Measurements from ENCODE around the gene DDN. TPM values are rescaled to one million over a fixed set of nuclear protein-coding genes. Genes with fewer than 3 reads are reported as not detected.

The DDN gene
- total and polyA plus RNA-seq, 12 donors = 0.08 to 2.2 (median 0.43) TPM; not detected in 1

DNA sequence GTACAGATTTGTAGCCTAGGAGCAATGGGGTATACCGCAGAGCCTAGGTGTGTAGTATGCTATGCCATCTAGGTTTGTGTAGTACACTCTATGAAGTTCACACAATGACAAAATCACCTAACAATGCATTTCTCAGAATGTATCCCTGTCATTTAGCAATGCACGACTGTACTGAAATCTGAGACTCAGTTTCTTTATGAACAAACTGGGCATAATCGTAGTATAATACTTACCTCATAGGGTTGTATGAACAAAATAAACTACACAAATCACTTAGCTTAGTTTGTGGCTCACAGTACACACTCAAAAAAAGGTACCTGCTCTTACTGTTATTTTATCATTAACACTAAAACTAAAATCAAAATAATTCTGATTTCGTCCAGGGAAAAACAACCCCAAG lies 26.3 kb upstream of the DDN start:
- H3K27me3 ChIP-seq = no peaks in the 10 kb centered on the region
- no peak overlapping the region for H3K27ac ChIP-seq
- peaks cover 0 to 86% of the 10 kb centered on the region in 2 donors for H3K36me3 ChIP-seq (replicated peaks in 1 of 2)
- TF ChIP-seq POLR2A (IDR thresholded peaks at IDR 0.05) = no peak
- TF ChIP-seq, protein P1, sequence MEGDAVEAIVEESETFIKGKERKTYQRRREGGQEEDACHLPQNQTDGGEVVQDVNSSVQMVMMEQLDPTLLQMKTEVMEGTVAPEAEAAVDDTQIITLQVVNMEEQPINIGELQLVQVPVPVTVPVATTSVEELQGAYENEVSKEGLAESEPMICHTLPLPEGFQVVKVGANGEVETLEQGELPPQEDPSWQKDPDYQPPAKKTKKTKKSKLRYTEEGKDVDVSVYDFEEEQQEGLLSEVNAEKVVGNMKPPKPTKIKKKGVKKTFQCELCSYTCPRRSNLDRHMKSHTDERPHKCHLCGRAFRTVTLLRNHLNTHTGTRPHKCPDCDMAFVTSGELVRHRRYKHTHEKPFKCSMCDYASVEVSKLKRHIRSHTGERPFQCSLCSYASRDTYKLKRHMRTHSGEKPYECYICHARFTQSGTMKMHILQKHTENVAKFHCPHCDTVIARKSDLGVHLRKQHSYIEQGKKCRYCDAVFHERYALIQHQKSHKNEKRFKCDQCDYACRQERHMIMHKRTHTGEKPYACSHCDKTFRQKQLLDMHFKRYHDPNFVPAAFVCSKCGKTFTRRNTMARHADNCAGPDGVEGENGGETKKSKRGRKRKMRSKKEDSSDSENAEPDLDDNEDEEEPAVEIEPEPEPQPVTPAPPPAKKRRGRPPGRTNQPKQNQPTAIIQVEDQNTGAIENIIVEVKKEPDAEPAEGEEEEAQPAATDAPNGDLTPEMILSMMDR (IDR thresholded peaks at IDR 0.05) = no peak
- no peak for DNase-seq
- H3K4me3 ChIP-seq = no peak overlapping the region
- intact Hi-C loops (cut with DNase I) = no loop called here
- 90 to 92% (median 91%) methylated on average over 4 of the region's 4 CpGs for WGBS, 4 donors
- H3K9me3 ChIP-seq (replicated peaks in 1 of 3) = no peaks in the 10 kb centered on the region
- no peaks in the 10 kb centered on the region for H3K4me1 ChIP-seq (replicated peaks in 1 of 2)

DNA sequence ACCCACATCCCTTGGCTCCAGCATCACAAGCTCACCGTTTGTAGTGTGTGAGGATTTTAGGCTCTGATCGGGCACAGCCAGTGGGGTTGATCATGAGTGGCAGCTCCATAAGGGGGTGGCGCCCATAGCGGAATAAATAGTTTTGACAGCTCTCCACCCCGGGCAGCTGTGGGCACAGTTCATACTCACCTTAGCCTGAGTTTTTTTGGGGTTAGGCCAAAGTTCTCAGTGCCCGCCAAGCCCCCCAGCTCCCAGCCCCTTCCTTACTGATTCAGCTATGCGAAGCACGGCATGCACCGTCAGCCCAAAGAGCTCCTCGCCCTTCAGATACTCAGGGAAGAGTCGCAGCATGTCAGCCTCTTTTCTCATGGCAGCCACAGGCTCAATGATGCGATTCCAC lies 25.4 kb upstream of the DDN start:
- no peak for TF ChIP-seq POLR2A (IDR thresholded peaks at IDR 0.05)
- TF ChIP-seq, protein P1 (IDR thresholded peaks at IDR 0.05) = no peak
- peaks cover 0 to 86% of the 10 kb centered on the region in 2 donors for H3K36me3 ChIP-seq (replicated peaks in 1 of 2)
- WGBS, 4 donors = 89 to 92% (median 91%) methylated on average over 8 to 12 of the region's 12 CpGs
- no peak overlapping the region for H3K27ac ChIP-seq
- H3K4me3 ChIP-seq = no peak overlapping the region
- intact Hi-C loops (cut with DNase I) = loop anchor here in 1 of 2 donors (5.0 kb wide), 1 partner anchor 33 kb away; no protein-coding TSS in a partner anchor
- H3K9me3 ChIP-seq (replicated peaks in 1 of 3) = no peaks in the 10 kb centered on the region
- DNase-seq = peak in 1 of 7 donors; percentile 15
- H3K27me3 ChIP-seq = no peaks in the 10 kb centered on the region
- H3K4me1 ChIP-seq (replicated peaks in 1 of 2) = peaks cover 3% of the 10 kb centered on the region in 2 donors

DNA sequence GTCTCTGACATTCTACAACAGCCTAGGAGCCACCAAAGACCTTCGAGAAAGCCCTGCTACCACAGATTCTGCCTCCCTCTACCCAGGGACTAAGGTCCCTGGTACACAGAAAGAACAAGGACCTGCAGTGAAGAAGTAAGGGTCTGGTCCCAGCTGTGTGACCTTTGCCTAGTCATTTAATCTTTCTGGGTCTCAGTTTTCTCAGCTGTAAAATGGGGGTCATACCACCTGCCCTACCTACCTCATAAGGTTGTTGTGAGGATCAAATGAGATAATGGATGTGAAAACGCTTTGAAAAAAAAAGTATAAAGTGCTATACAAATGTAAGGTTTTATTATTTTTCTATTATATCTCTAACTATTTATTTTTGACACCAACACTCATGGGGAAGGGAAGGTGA lies 24.6 kb upstream of the DDN start:
- Histone ChIP-seq H3K4me3 (no peak overlapping the region), H3K27ac (no peak overlapping the region), H3K36me3 (replicated peaks in 1 of 2) (peaks cover 0 to 79% of the 10 kb centered on the region in 2 donors), H3K27me3 (no peaks in the 10 kb centered on the region), H3K4me1 (replicated peaks in 1 of 2) (peaks cover 7 to 9% of the 10 kb centered on the region in 2 donors), H3K9me3 (replicated peaks in 1 of 3) (no peaks in the 10 kb centered on the region)
- TF ChIP-seq, protein P1 (IDR thresholded peaks at IDR 0.05) = no peak
- no peak for TF ChIP-seq POLR2A (IDR thresholded peaks at IDR 0.05)
- intact Hi-C loops (cut with DNase I) = loop anchor here in 1 of 2 donors (5.0 kb wide), 1 partner anchor 33 kb away; no protein-coding TSS in a partner anchor
- WGBS, 4 donors = 87 to 99% (median 92%) methylated on average over 2 of the region's 2 CpGs
- DNase-seq = no peak

DNA sequence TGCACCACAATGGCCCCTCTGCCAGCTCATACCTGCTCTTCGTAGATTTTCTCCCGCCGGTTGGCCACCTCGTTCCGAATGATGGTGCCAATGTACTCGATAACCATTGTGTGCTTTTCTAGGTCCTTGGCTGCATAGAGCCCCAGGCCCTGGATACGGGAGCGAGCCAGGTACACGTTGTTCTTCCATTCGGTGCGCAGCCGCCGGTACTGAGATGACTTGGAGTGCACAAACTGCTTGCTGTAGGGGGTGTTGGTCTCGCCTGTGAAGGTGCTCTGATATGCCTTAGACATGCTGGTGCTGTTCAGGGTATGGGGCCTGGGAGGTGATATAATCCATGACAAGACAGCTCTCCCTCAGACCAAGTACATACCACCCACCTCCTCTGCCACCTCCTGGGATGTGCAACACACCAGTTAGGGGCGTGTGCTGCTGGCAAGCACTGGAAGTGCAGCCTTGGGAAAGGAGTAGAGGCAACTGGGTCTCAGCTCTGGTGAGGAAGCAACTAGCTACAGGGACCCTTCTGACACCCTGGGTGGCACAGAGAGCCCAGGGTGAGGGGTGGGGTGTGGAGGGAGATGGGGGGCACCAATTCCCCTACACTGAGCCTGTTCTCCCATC lies 23.5 kb upstream of the DDN start:
- H3K27me3 ChIP-seq = no peaks in the 10 kb centered on the region
- peak in 3 of 7 donors; percentile 12 to 22 (median 18) for DNase-seq
- WGBS, 4 donors = 85 to 93% (median 89%) methylated on average over 15 of the region's 15 CpGs
- H3K27ac ChIP-seq = no peak overlapping the region
- intact Hi-C loops (cut with DNase I) = loop anchor here in 1 of 2 donors (5.0 kb wide), 1 partner anchor 35 kb away; no protein-coding TSS in a partner anchor
- H3K4me1 ChIP-seq (replicated peaks in 1 of 2) = peaks cover 11 to 13% of the 10 kb centered on the region in 2 donors
- H3K36me3 ChIP-seq (replicated peaks in 1 of 2) = peaks cover 0 to 68% of the 10 kb centered on the region in 2 donors
- no peak for TF ChIP-seq POLR2A (IDR thresholded peaks at IDR 0.05)
- TF ChIP-seq, protein P1 (IDR thresholded peaks at IDR 0.05) = no peak
- H3K9me3 ChIP-seq (replicated peaks in 1 of 3) = no peaks in the 10 kb centered on the region
- H3K4me3 ChIP-seq = no peak overlapping the region
